ENCODE measurements around the gene EPHB2.
"Not testable (repeated sequence)": the region's sequence is repeated elsewhere in the genome, so short reads cannot be mapped to it uniquely, and the experiment has no call there.

Gene EPHB2

DNA sequence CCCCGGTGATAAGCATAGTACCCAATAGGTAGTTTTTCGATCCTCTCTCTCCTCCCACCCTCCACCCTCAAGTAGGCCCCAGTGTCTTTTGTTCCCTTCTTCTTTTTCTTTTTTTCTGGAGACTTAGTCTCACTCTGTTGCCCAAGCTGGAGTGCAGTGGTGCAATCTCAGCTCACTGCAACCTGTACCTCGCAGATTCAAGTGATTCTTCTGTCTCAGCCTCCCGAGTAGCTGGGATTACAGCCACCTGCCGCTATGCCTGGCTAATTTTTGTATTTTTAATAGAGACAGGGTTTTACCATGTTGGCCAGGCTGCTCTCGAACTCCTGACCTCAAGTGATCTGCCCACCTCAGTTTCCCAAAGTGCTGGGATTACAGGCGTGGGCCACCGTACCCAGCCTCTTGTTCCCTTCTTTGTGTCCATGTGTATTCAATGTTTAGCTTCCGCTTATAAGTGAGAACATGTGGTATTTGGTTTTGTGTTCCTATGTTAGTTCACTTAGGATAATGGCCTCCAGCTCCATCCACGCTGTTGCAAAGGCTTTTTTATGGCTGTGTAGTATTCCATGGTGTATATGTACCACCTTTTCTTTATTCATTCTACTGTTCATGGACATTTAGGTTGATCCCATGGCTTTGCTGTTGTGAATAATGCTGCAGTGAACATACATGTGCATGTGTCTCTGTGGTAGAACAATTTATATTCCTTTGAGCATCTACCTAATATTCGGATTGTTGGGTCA is 133.0 kb downstream of the EPHB2 start:
- not testable (repeated sequence) for DNase-seq

DNA sequence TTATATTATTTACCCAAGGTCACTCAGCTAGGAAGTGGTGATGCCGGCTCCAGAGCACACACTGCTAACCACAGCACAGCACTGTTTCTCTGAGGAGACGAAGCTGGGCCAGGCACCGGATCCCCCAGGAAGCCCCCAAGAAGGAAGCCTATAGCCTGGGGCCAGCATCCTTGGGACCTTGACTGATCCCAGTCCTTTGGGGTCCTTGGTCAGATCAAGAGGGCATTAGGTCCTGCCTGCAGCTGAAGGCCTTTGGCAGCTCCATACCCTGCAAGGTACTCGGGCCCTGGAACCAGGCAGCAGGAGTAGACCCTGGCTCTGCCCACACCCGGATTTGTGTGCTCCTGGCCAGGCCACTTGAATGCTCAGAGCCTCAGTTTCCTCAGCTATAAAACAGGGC is 134.0 kb downstream of the EPHB2 start:
- no peak for DNase-seq

DNA sequence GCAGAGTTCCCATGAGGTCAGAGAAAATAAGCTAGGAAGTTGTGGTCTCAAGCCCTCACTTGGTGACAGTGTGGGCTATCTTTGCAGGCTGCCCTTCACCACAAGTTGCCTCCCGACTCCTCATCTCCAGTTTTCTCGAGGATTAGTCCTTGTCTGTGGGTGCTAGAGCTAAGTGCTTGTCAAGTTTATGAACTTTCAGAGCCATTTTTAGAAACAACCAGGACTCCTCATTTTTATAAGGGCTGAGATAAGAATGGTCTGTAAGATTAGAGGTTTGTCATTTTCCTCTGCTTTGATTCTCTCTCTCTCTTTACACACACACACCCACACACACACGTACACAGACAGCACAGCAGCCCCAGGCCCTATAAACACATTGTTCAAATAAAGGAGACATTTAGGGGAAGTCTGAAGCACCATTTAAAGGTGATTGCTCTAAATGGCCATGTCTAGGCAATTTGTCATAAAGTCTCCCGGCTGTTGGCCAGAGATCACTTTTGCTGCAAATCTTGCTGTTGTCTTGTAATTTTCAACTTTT is 134.8 kb downstream of the EPHB2 start:
- no peak for DNase-seq

DNA sequence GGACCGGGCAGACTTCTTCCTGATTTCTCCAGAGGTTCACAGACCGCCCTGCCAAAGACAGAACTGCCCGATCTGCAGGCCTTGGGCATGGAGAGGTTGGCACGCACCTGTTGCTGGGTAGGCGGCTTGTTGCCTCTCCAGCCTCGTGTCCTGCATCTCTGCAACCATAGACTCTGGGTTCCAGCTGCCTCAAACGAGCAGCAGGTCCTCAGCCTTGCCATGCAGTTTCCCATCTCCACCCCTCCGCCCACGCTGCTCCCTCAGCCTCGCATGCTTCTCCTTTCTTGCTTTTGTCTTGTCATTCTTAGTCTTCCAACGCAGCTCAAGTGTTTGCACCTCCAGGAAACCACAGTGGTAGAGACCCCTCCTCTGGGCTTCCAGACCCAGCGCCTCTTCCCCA is 135.8 kb downstream of the EPHB2 start:
- DNase-seq: no peak

DNA sequence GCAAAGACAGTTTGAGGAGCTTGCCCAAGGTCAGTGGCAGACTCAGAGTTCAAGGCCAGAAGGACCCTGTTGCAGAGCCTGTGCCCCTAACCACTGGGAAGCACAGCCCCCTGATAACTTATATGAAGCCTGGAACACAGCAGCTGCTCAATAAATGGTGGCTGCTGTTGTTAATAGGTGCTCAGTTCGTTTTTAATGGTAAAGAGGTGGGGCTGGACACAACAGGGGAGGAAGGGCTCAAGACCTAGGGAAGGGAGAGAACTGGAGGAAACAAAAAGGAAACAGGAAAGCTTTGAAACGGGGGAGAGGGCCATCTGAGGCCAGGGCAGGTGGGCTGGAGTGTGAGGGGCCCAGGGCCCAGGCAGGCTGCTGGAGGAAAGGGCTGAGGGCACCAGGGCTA is 136.6 kb downstream of the EPHB2 start:
- DNase-seq: no peak

DNA sequence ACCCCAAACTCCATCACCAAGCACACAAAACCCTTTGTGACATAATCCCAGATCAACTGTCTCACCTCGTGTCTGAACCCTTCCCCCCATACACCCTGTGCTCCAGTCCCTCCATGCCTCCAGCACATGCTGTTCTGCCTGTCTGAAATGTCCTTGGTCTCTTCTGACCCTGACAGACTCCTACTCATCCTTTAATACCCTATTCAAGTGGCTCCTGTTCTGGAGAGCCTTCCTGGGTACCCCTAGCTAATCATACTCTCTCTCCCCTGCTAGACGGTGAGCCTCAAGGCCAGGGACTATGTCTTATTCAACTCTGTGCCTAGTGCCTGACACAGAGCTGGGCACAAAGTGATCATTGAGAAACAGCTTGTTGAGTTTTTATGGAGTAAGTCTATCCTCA is 137.1 kb downstream of the EPHB2 start:
- DNase-seq: no peak

DNA sequence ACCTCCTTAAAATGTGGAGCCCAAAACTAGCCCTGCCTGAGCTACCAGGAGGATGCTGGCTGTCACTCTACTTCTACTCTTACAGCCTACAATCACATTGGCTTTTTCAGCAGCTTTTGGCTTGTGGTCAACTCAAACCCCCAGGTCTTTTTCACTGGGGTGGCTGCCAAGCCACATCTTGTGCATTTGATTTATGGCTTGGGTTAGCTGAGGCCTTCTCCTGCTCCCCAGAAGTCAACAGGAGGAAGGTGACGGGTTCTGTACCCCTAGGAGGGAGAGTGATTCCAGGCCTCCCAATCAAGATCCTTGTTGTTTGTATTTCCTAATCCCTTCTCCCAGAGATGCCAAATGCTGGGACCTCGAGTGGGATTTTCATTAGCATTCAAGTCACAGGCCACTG is 137.8 kb downstream of the EPHB2 start:
- DNase-seq: no peak

DNA sequence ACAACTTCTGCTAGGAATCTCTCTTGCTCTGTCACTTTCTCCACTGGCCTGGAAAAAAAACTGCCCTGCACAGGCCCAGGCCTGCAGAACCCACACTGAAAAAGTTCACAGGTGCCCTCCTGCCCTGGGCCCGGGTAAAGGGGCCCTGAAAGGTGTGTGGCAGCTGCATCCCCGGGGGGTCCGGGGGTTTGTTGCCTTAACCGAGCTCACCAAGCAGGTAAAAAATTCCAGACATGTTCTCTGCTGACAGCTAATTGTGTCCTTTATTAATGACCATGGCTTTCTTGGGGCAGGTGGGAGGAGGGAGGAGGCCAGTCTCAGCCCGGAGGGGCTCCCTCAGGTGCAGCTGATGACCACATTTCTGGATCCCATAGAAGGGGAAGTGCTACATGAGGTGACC is 139.1 kb downstream of the EPHB2 start:
- no peak for DNase-seq

DNA sequence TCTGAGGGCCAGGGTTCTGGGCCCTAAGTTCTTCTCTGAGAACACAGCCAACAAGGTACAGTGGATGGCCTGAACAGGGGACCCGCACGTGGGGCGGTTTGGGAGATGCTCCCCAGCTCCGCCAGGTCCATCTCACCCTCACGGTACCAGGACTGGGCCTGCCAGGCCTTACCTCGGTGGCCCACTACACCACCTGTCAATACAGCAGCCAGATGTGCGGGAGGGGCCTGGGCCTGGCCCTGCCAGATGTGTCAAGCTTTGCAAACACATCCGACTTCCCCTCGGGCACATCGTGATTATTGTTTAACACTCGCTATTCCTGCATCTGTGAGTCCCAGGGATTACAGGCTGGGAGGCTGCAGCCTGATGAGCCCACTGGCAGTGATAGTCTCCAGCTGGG is 139.6 kb downstream of the EPHB2 start:
- no peak for DNase-seq

DNA sequence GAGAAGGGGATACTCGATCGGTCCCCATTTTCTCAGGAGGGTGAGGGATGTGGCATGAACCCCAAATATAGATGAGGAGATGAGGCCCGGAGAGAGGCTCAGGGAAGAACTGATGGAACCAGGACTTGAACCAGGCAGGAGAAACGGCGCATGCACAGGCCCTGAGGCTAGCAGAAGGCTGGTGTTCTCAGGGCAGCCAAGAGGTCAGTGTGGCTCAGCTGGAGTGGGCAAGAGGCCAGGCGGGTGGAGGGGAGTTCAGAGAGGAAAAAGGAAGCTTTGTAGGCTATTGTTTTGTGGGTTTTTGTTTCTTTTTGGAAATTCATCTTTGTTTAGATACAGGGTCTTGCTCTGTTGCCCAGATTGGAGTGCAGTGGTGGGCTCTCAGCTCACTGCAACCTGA is 140.0 kb downstream of the EPHB2 start:
- DNase-seq: no peak

DNA sequence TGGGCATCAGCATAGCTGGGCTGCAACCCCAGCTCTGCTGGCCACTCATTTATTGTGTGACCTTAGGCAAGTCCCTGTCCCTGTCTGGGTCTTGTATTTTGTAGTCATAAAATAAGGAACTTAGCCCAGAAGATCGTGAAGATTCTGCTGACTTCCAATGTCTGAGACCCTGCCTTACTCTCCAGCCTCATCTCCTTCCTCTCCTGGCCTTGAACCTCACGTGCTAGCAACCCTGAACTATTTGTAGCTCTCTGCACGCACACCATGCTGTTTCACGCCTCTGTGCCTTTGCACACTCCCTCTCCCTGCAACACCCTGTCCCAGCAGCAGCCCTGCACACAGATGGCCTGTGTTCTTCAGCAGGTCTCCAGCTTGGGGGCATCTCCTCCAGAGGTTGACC is 140.9 kb downstream of the EPHB2 start:
- no peak for DNase-seq

DNA sequence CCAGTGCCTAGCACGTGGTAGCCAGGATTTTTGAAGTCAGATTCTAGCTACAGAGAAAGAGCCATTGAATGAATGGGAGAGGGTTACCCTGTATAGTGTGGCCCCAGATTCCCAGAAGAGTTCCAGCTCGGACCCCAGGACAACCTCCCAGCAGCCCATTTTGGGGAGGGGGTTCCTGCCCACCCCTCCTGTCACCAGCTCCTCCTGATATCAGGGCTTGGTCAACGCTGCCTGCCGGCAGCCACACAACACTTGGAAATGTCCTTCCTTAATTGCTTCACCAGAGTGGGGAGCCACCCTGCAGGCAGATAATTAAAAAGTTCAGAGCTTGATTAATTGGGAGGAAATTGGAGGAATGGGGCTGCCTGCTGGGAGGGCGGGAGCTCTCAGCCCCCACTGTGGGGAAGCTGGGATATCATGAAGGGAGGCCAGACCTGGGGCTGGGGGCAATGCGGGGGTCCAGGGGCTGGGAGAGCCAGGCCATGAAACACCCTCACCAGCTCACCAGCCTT is 141.6 kb downstream of the EPHB2 start:
- no peak for DNase-seq

DNA sequence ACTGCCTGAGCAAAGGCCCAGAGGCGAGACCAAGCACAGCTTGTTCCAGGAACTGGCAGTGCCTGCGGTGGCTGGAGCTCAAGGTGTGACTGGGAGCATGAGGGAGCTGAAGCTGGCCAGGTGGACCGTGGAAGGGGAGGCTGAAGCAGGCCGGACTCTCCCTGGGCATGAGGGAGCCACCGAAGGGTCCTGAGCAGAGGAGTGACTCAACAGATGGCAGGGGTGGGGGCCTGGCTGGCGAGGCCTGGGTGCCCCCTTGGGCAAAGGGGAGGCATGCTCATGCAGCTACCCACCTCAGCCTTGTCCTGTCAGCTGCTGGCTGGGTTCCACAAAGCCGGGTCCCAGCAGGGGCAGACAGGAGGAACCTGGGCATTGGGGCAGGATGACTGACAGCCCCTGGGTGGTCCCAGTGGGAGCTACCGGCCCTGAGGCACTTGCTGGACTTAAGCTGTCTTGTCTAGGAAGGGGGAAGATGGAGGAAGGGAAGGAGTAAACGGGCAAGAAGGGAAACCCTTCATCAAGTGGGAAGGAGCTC is 143.1 kb downstream of the EPHB2 start:
- no peak for DNase-seq

DNA sequence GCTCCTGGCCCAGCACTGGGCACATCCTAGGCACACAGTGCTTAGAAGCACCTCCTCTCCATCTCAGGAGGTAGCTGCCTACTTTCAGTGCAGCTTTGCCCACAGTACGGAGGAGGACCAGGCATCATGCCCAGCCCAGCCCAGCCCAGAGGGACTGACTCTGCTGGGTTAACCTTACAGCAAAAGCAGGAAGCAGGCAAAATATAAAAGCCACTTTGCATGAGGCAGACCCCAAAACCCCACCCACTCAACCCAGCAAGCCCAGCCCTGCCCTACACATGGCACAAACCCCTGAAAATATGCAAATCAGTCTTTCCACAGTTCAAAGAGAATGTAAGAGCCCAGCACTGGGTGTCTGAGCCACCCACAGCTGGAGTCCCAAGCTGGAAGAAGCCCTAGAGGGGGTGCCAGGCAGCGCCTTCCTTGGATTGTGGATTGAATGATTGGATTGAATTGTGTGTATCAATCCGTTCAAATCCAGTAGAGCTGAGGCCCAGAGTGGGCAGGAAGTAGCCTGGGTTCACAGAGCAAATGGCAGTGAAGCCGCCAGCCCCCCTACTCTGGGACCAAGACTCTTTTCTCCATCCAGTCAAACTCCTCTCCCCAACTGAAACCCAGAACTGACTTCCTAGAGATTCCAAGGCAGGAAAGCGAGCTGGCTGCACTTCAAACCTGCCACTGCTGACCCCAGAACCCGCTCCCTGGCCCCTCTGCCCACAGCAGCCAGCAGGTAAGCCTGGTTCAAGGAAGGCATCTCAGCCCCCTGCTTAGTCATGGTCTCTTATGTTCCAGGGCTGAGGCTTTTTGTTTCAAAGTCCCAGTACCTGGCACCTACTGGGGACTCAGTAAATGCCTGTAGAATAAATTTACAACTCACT is 144.3 kb downstream of the EPHB2 start:
- no peak for DNase-seq

DNA sequence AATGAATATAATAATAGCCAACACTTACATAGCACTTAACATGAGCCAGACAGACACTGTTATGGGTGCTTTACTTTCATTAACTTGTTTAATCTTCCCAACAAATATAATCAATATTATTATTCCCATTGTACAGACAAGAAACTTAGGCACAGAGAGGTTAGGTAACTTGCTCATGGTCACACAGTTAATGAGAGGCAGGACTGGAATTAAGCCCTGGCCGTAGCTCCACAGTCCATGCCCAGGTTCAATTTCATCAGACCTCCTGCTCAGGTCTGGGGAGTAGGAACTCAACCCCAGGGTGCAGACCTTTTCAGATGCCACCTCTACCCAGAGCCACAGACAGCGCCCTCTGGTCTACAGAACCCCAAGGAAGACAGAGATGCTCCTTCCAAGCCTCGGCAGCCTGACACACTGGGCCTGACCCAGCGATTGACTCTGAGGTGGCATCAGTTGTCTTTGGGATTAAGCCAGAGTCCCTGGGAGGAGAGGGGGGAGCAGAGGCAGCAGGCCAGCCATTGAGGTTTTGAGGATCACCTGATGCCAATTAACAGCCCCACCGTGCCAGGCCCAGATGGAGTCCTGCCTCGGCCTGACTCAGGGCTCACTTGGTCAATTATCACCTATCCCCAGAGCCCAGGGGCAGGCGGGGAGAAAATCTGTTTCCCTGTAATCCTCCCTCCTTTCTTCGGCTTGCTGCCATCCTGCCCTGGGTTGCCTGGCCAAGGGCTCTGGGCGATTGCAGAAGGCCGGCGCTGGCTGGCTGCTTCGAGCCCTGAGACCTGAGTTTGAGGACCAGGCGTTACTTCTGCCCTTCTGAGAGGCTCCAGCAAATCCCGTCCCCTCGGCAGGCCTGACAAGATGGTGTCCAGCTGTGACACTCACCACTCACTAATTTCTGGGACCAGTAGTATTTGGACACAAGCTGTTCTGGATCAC is 145.3 kb downstream of the EPHB2 start:
- no peak for DNase-seq

DNA sequence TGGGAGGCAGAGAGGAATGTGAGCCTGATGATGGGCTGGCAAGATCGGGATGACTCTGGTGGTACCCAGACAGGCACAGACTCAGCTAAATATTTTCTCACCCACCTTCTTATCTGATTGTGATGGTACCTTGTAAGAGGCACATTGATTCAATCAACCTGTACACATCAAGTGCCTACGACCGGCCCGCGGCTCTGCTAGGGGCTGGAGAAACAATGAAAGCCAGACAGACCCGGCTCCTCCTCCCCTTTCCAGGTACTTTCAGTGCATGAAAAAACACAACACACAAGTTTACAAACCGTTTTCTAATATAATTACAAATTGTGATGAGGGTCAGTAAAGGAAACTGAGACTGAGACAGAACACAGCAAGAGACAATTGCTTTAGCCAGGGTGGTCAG is 147.0 kb downstream of the EPHB2 start:
- DNase-seq: no peak

DNA sequence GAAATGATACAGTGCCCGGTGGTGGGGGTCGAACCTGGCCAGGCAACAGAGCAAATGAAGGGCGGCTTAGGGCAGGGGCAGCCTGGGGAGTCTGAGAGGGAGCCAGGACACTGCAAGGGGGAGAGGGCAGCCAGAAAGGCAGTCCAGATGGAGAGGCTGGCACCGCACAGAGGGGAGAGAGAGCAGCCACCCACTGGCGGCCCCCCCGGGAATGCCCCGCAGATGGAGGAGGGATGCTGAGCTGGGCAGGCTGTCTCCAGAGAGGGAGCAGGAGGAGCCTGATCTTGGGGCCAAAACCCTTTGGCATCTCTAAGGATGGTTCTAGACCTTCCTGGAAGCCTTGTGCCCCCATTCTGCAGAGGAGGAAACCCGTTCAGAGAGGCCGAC is 149.8 kb downstream of the EPHB2 start:
- DNase-seq: no peak

DNA sequence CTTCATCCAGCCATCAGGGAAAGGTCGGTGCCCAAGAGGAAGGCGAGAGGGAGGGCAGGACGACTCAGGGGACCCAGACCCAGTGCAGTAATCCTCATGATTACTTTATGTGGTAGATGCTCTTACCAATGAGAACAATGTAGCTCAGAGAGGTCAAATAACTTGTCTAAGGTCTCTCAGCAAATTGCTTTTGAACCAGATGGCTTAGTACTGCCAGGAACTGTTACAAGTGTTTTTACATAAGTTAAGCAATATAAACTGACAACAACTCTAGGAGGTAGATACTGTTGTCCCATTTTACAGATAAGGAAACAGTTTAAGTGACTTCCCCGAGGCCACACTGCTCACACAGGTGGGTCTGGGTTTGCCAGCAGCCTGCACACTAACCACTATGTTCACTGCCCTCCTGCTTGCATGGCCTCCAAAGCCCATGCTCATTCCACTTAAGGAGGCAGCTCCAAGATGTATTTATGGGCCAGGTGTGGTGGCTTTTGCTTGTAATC is 150.3 kb downstream of the EPHB2 start:
- DNase-seq: no peak

DNA sequence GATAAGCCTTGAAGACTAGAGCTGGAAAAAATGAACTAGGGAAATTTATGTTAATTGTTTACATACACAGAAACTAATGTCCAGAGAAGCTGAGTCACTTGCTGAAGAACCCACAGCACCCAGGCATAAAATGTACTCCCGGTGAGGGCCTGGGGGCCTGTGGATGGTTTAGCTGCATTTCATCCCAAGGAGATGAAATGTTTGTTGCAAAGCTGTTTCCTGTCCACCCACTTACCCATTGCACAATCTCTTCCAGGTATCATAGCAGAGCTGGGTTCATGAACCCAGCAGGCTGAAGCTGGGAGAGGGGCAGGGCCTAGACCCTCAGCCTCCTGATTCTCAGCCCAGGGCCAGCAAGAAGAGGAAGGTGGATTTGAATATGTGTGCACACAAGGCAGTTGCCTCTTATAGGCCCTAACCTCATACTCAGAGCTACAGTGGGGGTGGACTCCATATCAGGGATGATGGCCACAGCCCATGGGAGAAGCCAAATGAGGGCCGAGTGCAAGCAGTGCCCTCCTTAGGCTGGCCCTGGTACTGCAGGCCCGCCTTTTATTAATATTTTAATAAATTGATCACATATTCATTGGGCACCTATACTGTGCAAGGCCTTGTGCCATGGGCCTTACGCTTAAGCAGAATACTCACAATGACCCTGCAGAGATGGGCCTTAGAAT is 151.3 kb downstream of the EPHB2 start:
- DNase-seq: no peak

DNA sequence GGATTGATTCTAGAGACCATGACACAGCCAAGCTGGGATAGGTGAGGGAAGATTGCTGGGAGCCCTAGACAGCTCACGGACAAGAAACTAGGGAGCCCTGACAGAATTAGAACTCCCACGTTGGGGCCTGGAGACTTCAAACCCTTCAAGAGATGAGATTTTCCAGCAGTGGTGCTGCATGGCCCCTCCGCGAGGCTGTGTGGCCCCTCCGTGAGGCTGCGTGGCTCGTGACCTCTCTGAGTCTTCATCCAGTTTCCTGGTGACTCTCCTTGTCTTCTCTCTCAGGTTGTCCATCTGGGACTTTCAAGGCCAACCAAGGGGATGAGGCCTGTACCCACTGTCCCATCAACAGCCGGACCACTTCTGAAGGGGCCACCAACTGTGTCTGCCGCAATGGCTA is 152.1 kb downstream of the EPHB2 start:
- DNase-seq: no peak

DNA sequence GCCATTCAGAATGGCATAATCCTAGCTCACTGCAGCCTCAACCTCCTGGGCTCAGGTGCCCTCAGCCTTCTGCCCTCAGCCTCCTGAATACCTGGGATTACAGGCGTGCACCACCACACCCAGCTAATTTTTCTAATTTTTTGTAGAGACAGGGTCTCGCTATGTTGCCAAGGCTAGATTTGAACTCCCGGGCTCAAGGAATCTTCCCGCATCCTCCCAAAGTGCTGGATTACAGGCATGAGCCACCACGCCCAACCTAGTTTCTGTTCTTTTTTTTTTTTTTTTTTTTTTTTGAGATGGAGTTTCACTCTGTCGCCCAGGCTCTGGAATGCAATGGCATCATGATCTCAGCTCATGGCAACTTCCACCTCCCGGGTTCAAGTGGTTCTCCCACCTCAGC is 153.1 kb downstream of the EPHB2 start:
- no peak for DNase-seq

DNA sequence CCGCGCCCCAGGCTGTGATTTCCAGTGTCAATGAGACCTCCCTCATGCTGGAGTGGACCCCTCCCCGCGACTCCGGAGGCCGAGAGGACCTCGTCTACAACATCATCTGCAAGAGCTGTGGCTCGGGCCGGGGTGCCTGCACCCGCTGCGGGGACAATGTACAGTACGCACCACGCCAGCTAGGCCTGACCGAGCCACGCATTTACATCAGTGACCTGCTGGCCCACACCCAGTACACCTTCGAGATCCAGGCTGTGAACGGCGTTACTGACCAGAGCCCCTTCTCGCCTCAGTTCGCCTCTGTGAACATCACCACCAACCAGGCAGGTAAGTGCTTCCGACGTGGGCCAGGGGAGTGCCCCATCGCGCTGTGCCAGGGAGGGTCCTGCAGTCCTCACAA is 154.2 kb downstream of the EPHB2 start:
- no peak for DNase-seq
